T-cell (primary cell): ENCODE results near the gene SLC9A7. TPM values are rescaled to one million over a fixed set of nuclear protein-coding genes. Genes with fewer than 3 reads are reported as not detected.

ENCODE experiments used
- ATAC-seq, 4 experiments: fragments of 200-7000 bp in 3 of 4; fragments of 150-1000 bp in 1 of 4; cut with Tn5 transposase; replicated peaks in 1 of 4; 1 replicate in 3 of 4; 2 replicates in 1 of 4; pipeline ENCODE4 v1.10.0; 2021; ENCODE audit warnings: moderate library complexity in 3 of 4, mild to moderate bottlenecking in 2 of 4, moderate number of reproducible peaks in 1 of 4
- CTCF ChIA-PET, 2 donors: fragments of 300-600 bp; sonication (Branson Sonifier 250); formaldehyde crosslinking; loops; one replicate each; lab custom pipeline; 2022; ENCODE audit warnings: antibody characterized with exemption in 2 of 2; lab: Charles Lee
- POLR2A ChIA-PET, 2 donors: fragments of 300-600 bp; sonication (Branson Sonifier 250); formaldehyde crosslinking; loops; one replicate each; lab custom pipeline; 2022; ENCODE audit warnings: antibody characterized with exemption in 2 of 2; lab: Charles Lee
- DNase-seq, 35 experiments: peaks; one replicate each; pipeline versions ENCODE4 v3.0.0 to v3.0.0-alpha.2; 2013 to 2023
- H3K27ac ChIP-seq: one replicate; pipeline ENCODE4 v1.5.1; 2013; ENCODE audit warnings: low read length
- H3K27me3 ChIP-seq, 2 experiments: replicated peaks in 1 of 2; 1 replicate in 1 of 2; 2 replicates in 1 of 2; pipeline versions ENCODE4 v1.6.1 to v1.7.0; 2013; ENCODE audit warnings: low read length in 1 of 2, mixed read lengths in 1 of 2; ENCODE audit not compliant: control insufficient read depth in 2 of 2, insufficient read depth in 2 of 2; ENCODE audit errors: extremely low read depth in 1 of 2
- H3K36me3 ChIP-seq, 2 donors: 1 replicate in 1 of 2; 2 replicates in 1 of 2; pipeline versions ENCODE4 v1.6.1 to v1.7.0; 2013; ENCODE audit warnings: low read length in 1 of 2; ENCODE audit not compliant: control insufficient read depth in 2 of 2, insufficient read depth in 1 of 2; ENCODE audit errors: extremely low read depth in 1 of 2
- H3K4me1 ChIP-seq, 2 experiments: 1 replicate in 1 of 2; 2 replicates in 1 of 2; pipeline versions ENCODE4 v1.6.1 to v1.7.0; 2013; ENCODE audit warnings: low read length in 2 of 2, mixed read lengths in 1 of 2; ENCODE audit not compliant: insufficient read depth in 2 of 2, control insufficient read depth in 1 of 2; ENCODE audit errors: extremely low read depth in 1 of 2
- H3K4me3 ChIP-seq, 2 donors: 1 replicate in 1 of 2; 2 replicates in 1 of 2; pipeline versions ENCODE4 v1.5.1 to v1.7.0; 2013; ENCODE audit warnings: mild to moderate bottlenecking in 2 of 2, low read length in 1 of 2, moderate library complexity in 1 of 2; ENCODE audit not compliant: control insufficient read depth in 1 of 2; ENCODE audit errors: extremely low read depth in 1 of 2
- H3K9me3 ChIP-seq: 2 replicates; pipeline ENCODE4 v1.7.0; 2013
- H3K27ac Mint-ChIP-seq, 2 donors: one replicate each; pipeline ENCODE4 v1.8.0; 2020 to 2021; ENCODE audit warnings: mild to moderate bottlenecking in 2 of 2, mixed read lengths in 2 of 2
- H3K27me3 Mint-ChIP-seq, 2 donors: one replicate each; pipeline ENCODE4 v1.8.0; 2021 to 2022; ENCODE audit warnings: mixed read lengths in 2 of 2
- H3K36me3 Mint-ChIP-seq: one replicate; pipeline ENCODE4 v1.8.0; 2021; ENCODE audit warnings: mixed read lengths
- H3K4me1 Mint-ChIP-seq, 3 donors: one replicate each; pipeline ENCODE4 v1.8.0; 2020 to 2022; ENCODE audit warnings: mixed read lengths in 3 of 3, mild to moderate bottlenecking in 1 of 3
- H3K4me3 Mint-ChIP-seq, 3 donors: one replicate each; pipeline ENCODE4 v1.8.0; 2020 to 2022; ENCODE audit warnings: mild to moderate bottlenecking in 3 of 3, mixed read lengths in 3 of 3, moderate library complexity in 3 of 3
- H3K9me3 Mint-ChIP-seq, 3 donors: one replicate each; pipeline ENCODE4 v1.8.0; 2020 to 2022; ENCODE audit warnings: mixed read lengths in 3 of 3
- WGBS: methylation state at CpG from one replicate; pipeline ENCODE4 v1.1.5; 2013; ENCODE audit warnings: missing lambda C conversion rate; ENCODE audit not compliant: insufficient coverage; 5-methylcytosine and 5-hydroxymethylcytosine counted together
- total RNA-seq, 35 experiments: library from RNA in 6 of 35; stranded (reverse) in 6 of 35; fragments of 120-200 nt in 1 of 35; gene quantifications; one replicate each; pipeline versions ENCODE4 v1.2.1 to v1.2.4 and lab custom pipeline; 2013 to 2026

Gene SLC9A7
- total RNA-seq, 5 donors from 2014 or later (not counting 1 experiment from before 2014, with no cell fraction given) = 2.3 to 6.3 (median 3.7) TPM

DNA sequence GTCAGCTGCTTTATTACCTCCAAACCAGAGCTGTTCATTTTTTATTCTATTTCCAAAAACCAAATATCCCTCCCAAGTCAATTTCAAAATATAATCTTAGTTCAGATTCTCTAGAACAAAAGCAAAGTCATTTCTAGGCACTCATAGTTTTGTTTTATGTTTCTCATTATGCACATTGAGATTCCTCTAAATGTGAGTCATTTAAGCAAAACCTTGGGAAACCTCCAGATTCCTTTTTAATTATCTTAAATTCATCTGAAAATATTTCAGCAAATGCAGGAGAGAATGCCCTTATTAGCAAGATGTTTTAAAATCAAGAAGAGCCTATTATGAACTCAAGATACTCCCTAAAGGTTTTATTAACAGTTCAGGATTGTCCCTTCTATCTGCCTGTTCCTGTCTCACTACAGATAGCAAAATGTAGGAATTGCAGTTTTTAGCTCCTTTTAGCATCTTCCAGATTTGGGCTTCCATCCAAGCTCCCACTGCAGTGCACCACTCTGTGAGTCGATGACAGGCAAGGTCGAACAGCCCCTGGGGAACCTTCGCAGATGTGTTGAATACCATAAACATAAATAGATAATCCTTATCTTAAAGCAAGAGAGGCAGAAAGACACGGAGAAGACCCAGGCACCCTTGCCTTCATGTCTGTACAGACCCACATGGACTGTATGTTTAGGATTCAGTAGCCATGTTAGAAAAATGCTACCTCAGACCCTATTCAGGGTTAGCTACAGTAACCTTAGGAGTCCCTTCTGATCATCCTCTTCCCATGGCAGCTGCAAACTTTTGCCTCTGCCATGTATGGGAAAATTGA lies 11.3 kb upstream of the SLC9A7 start:
- WGBS = no CpG with 5 or more reads among the region's 4 CpGs

DNA sequence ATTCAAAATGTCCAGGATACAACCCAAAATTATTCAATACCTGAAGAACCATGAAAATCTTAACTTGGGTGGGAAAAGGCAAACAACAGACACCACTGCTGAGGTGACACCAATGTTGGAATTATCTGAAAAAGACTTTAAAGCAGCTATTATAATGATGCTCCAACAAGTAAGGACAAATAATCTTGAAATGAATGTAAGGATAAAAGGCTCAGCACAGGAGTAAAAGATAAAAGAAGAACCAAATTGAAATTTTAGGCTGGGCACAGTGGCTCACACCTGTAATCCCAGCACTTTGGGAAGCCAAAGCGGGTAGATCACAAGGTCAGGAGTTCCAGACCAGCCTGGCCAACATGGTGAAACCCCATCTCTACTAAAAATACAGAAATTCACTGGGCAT lies 4.0 kb upstream of the SLC9A7 start:
- Mint-ChIP-seq H3K27ac (no peak overlapping the region), H3K9me3 (no peaks in the 10 kb centered on the region), H3K27me3 (peaks cover 11 to 18% of the 10 kb centered on the region in 2 donors), H3K36me3 (no peaks in the 10 kb centered on the region), H3K4me1 (peaks cover 4 to 8% (median 4%) of the 10 kb centered on the region in 3 donors), H3K4me3 (no peak overlapping the region)
- ATAC-seq = no peak
- ChIA-PET POLR2A (no interaction called here), CTCF (no interaction called here)
- Histone ChIP-seq H3K36me3 (no peaks in the 10 kb centered on the region), H3K4me1 (peaks cover 0 to 9% of the 10 kb centered on the region in 2 experiments), H3K9me3 (no peaks in the 10 kb centered on the region), H3K4me3 (no peak overlapping the region), H3K27ac (no peak overlapping the region), H3K27me3 (no peaks in the 10 kb centered on the region)
- DNase-seq = no peak
- WGBS = no CpG with 5 or more reads among the region's 1 CpG

More for the DNA sequence above, 11.3 kb upstream of the SLC9A7 start:
- no peaks in the 10 kb centered on the region for H3K4me1 Mint-ChIP-seq
- ATAC-seq = no peak
- H3K27ac Mint-ChIP-seq = no peak overlapping the region
- H3K4me1 ChIP-seq = no peaks in the 10 kb centered on the region
- no peak overlapping the region for H3K4me3 ChIP-seq
- peaks cover 0 to 11% of the 10 kb centered on the region in 2 donors for H3K27me3 Mint-ChIP-seq
- no peak overlapping the region for H3K4me3 Mint-ChIP-seq
- no peaks in the 10 kb centered on the region for H3K9me3 ChIP-seq
- no peaks in the 10 kb centered on the region for H3K36me3 Mint-ChIP-seq
- H3K27ac ChIP-seq = no peak overlapping the region
- no peaks in the 10 kb centered on the region for H3K36me3 ChIP-seq
- ChIA-PET CTCF (interaction anchor here in 1 of 2 donors (0.5 kb wide), 1 partner anchor 21 kb away, joined by 3 read pairs; no protein-coding TSS in a partner anchor), POLR2A (interaction anchor here in 1 of 2 donors (0.6 to 0.7 kb wide), 2 partner anchors 61 to 168 kb away, joined by 3 to 4 read pairs; no protein-coding TSS in a partner anchor)
- no peaks in the 10 kb centered on the region for H3K9me3 Mint-ChIP-seq
- no peak for DNase-seq
- H3K27me3 ChIP-seq = no peaks in the 10 kb centered on the region

DNA sequence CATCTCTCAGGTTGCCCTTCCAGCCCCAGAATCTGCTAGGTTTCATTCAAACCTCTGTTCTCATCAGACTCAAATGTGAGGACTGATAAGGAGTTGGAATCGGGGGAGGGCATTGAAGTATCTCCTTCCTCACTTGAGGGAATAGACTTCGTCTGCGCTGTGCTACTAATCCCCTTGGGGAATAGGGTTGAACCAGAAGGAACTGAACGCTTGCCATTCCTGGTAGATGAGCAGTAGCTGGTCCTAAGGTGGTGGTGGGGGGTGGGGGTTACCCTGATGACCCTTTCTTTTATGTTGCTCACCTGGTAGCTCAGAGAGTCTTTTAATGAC lies 692 bp upstream of the SLC9A7 start:
- H3K4me3 Mint-ChIP-seq = peak overlapping the region; percentile 77 to 84 (median 78)

DNA sequence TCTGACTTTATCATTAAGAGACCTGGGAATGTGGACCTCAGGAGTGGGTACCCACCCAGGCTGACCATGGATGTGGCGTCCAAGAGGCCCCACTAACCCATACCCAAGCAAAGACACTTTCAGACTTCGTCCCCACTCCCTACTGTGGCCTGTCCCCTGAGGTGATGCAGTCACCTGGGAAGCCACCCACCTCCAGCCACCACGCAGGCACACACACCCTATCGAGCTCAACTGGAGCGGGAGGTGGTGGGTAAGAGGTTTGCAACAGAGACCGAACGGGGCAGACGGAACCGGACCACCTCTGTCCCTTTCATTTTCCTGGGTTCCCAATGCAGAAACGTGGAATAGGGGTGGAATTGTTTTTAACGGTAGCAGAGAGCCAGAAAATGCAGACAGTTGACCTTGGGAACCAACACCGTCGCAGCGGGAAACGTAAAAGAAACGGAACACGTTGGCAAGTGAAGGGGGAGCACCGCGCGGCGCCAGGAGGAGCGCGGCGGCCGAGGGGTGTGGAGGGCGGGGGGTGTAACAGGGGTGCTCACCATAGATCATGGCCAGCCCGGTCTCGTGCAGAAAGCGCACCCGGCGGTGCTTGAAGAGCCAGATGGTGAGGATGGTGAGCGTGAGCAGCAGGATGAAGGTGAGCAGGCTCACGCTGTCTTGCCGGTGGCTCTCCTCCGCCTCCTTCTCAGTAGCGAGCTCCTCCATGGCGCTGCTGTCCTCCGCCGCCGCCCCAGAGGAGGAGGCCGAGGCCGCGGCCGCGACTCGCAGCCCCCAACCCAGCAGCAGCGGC lies 559 bp downstream of the SLC9A7 start:
- peak; percentile 38 to 53 (median 44) for ATAC-seq
- DNase-seq = peak in 17 of 35 experiments; percentile 0 to 16 (median 3)
- peak overlapping the region; percentile 86 to 94 (median 88) for H3K4me3 Mint-ChIP-seq
- H3K27me3 ChIP-seq = no peaks in the 10 kb centered on the region
- H3K9me3 Mint-ChIP-seq = no peaks in the 10 kb centered on the region
- CTCF ChIA-PET = interaction anchor here (0.6 to 1.0 kb wide), 2 partner anchors 320 to 387 kb away, joined by 3 read pairs; partner anchors contain the start of gene RBM10 (in 1 of the 2)
- no peaks in the 10 kb centered on the region for H3K36me3 Mint-ChIP-seq
- WGBS = under 1% methylated on average over 27 of the region's 47 CpGs
- peak overlapping the region; percentile 46 to 56 for H3K4me3 ChIP-seq
- H3K4me1 ChIP-seq = peaks cover 0 to 11% of the 10 kb centered on the region in 2 experiments
- no peaks in the 10 kb centered on the region for H3K9me3 ChIP-seq
- POLR2A ChIA-PET = no interaction called here
- no peaks in the 10 kb centered on the region for H3K36me3 ChIP-seq
- H3K27ac ChIP-seq = no peak overlapping the region
- peak overlapping the region in 1 of 2 donors; percentile 63 for H3K27ac Mint-ChIP-seq
- H3K27me3 Mint-ChIP-seq = peaks cover 5 to 17% of the 10 kb centered on the region in 2 donors
- H3K4me1 Mint-ChIP-seq = peaks cover 6 to 21% (median 14%) of the 10 kb centered on the region in 3 donors

More for the DNA sequence above, 692 bp upstream of the SLC9A7 start:
- Mint-ChIP-seq H3K36me3 (no peaks in the 10 kb centered on the region), H3K27me3 (peaks cover 11 to 20% of the 10 kb centered on the region in 2 donors), H3K27ac (peak overlapping the region; percentile 4 to 50), H3K4me1 (peaks cover 6 to 20% (median 14%) of the 10 kb centered on the region in 3 donors), H3K9me3 (no peaks in the 10 kb centered on the region)
- ChIA-PET CTCF (interaction anchor here (0.6 to 1.2 kb wide), 3 partner anchors 37 to 124 kb away, joined by 3 to 4 read pairs (median 4); no protein-coding TSS in a partner anchor), POLR2A (no interaction called here)
- no peak for DNase-seq
- Histone ChIP-seq H3K36me3 (no peaks in the 10 kb centered on the region), H3K4me3 (peak overlapping the region; percentile 34 to 52), H3K27ac (no peak overlapping the region), H3K9me3 (no peaks in the 10 kb centered on the region), H3K4me1 (peaks cover 0 to 11% of the 10 kb centered on the region in 2 experiments), H3K27me3 (no peaks in the 10 kb centered on the region)
- WGBS = no CpG with 5 or more reads among the region's 4 CpGs
- peak in 1 of 4 experiments; percentile 2 for ATAC-seq

DNA sequence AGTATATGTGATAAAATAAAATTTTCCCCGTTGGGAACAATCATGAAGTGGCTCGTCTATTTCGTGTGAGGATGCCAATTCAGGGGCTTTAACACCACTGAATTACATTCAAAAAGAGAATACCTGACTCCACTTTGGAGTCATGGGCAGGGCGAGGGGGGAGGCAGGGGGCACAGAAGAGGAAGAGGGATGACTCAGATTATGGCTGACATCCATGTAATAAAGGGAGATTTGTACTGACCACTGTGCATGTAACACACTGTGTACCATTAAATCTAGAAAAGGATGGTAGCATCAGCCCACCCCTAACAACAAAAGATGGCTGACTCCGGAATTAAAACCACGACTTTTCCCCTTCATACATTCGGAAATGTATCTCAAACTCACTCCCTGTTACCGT lies 1.3 kb downstream of the SLC9A7 start:
- peak overlapping the region; percentile 86 to 94 (median 88) for H3K4me3 Mint-ChIP-seq

DNA sequence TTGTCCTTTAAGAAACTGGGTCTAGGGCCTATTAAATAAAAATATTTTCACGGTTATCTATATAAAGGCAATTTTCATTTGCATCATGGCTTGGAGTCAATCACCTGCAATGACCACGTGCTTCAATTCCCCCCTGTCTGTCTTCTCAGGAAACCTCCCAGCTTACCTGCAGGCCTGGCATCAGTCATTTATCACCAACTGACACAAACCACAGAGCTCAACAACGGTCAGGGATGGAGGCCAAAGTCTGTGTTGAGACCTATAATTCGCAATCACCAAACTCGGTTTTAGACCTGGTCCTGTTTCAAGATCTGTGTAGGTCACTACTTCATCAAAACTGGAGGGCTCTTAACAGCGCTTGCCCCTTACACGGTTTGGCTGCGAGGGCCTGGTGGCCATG lies 1.9 kb downstream of the SLC9A7 start:
- Mint-ChIP-seq H3K4me1 (peaks cover 6 to 26% (median 18%) of the 10 kb centered on the region in 3 donors), H3K27ac (peak overlapping the region; percentile 16 to 31), H3K4me3 (peak overlapping the region in 2 of 3 donors; percentile 86 to 94), H3K9me3 (no peaks in the 10 kb centered on the region), H3K27me3 (peaks cover 2 to 13% of the 10 kb centered on the region in 2 donors), H3K36me3 (no peaks in the 10 kb centered on the region)
- DNase-seq (no peak), ATAC-seq (no peak)
- Histone ChIP-seq H3K36me3 (no peaks in the 10 kb centered on the region), H3K9me3 (no peaks in the 10 kb centered on the region), H3K27ac (no peak overlapping the region), H3K27me3 (no peaks in the 10 kb centered on the region), H3K4me1 (peaks cover 0 to 11% of the 10 kb centered on the region in 2 experiments), H3K4me3 (no peak overlapping the region)
- POLR2A ChIA-PET = no interaction called here
- CTCF ChIA-PET = no interaction called here
- WGBS = 39% methylated on average over 2 of the region's 8 CpGs

More for the DNA sequence above, 1.3 kb downstream of the SLC9A7 start:
- peaks cover 6 to 21% (median 15%) of the 10 kb centered on the region in 3 donors for H3K4me1 Mint-ChIP-seq
- H3K27me3 Mint-ChIP-seq = peaks cover 2 to 16% of the 10 kb centered on the region in 2 donors
- Histone ChIP-seq H3K4me3 (no peak overlapping the region), H3K4me1 (peaks cover 0 to 11% of the 10 kb centered on the region in 2 experiments), H3K27me3 (no peaks in the 10 kb centered on the region), H3K27ac (no peak overlapping the region), H3K9me3 (no peaks in the 10 kb centered on the region), H3K36me3 (no peaks in the 10 kb centered on the region)
- no peak for DNase-seq
- CTCF ChIA-PET = no interaction called here
- WGBS = 54% methylated on average over 3 of the region's 8 CpGs
- no peak for ATAC-seq
- no peak overlapping the region for H3K27ac Mint-ChIP-seq
- H3K9me3 Mint-ChIP-seq = no peaks in the 10 kb centered on the region
- H3K36me3 Mint-ChIP-seq = no peaks in the 10 kb centered on the region
- POLR2A ChIA-PET = no interaction called here
